Measurements from ENCODE around the gene RHOF. TPM values are rescaled to one million over a fixed set of nuclear protein-coding genes. Genes with fewer than 3 reads are reported as not detected.
A peak's percentile ranks its signal among the peaks of the same experiment; 100 is the strongest.

RHOF gene
- total and polyA plus RNA-seq, 7 donors, result 1.4 to 4.8 (median 3.9) TPM

- Histone ChIP-seq H3K4me3 (no peak overlapping the region), H3K9me3 (no peaks in the 10 kb centered on the region), H3K4me1 (peaks cover 40% of the 10 kb centered on the region), H3K27ac (no peak overlapping the region), H3K27me3 (ENCODE audit: insufficient read depth in 3 of 3, low read length in 2 of 3) (no peaks in the 10 kb centered on the region), H3K36me3 (ENCODE audit: insufficient read depth in 1 of 2, low read depth in 1 of 2) (peaks cover 0 to 4% of the 10 kb centered on the region in 2 donors)
- TF ChIP-seq, protein P1, sequence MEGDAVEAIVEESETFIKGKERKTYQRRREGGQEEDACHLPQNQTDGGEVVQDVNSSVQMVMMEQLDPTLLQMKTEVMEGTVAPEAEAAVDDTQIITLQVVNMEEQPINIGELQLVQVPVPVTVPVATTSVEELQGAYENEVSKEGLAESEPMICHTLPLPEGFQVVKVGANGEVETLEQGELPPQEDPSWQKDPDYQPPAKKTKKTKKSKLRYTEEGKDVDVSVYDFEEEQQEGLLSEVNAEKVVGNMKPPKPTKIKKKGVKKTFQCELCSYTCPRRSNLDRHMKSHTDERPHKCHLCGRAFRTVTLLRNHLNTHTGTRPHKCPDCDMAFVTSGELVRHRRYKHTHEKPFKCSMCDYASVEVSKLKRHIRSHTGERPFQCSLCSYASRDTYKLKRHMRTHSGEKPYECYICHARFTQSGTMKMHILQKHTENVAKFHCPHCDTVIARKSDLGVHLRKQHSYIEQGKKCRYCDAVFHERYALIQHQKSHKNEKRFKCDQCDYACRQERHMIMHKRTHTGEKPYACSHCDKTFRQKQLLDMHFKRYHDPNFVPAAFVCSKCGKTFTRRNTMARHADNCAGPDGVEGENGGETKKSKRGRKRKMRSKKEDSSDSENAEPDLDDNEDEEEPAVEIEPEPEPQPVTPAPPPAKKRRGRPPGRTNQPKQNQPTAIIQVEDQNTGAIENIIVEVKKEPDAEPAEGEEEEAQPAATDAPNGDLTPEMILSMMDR (IDR thresholded peaks at IDR 0.05), result no peak
- 42 to 58% (median 53%) methylated on average over 11 of the region's 11 CpGs for WGBS, 3 donors
- intact Hi-C loops (cut with DNase I), result loop anchor here in 1 of 2 donors (2.0 kb wide), 1 partner anchor 71 kb away; no protein-coding TSS in a partner anchor
- no peak for DNase-seq
- ATAC-seq, result peak in 1 of 4 donors; percentile 7
Observed at GRCh38 chr12:121769831-121770301, 23.6 kb downstream of the RHOF start.

GRCh38 chr12:121769297-121769830 is 24.1 kb downstream of the RHOF start:
- no peak for DNase-seq
- H3K9me3 ChIP-seq, result no peaks in the 10 kb centered on the region

DNA sequence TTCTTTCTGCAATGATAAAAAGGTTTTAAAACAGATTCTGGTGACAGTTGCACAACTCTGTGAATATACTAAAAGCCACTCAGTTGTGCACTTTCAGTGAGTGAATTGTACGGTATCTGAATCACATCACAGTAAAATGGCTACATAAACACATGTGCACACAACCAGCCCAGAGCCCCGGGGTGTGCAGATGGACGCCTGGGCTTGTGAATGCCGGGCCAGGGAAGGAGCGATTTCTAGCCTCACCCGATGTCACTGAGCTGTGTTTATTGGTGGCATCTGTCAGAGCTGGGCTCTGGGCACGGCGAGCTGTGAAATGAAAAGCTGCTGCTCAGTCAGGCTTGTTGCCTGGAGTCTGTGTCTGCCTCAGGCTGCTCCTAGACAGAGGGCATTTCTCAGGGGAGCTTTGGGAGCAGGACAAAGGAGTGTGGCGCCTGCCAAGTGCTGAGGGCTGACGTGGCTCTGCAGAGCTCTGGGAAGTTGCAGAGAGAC is 25.9 kb downstream of the RHOF start:
- Histone ChIP-seq H3K36me3 (ENCODE audit: insufficient read depth in 1 of 2, low read depth in 1 of 2) (peaks cover 0 to 12% of the 10 kb centered on the region in 2 donors), H3K27me3 (ENCODE audit: insufficient read depth in 3 of 3, low read length in 2 of 3) (no peaks in the 10 kb centered on the region), H3K4me3 (no peak overlapping the region), H3K4me1 (peaks cover 27% of the 10 kb centered on the region), H3K9me3 (no peaks in the 10 kb centered on the region), H3K27ac (peak overlapping the region; percentile 60)
- ATAC-seq, result peak; percentile 49 to 70 (median 66)
- intact Hi-C loops (cut with DNase I), result no loop called here
- TF ChIP-seq, protein P1 (IDR thresholded peaks at IDR 0.05), result no peak
- DNase-seq, result peak in 1 of 2 donors; percentile 50
- WGBS, 3 donors, result 6 to 17% (median 12%) methylated on average over 10 of the region's 10 CpGs

More at GRCh38 chr12:121769297-121769830, 24.1 kb downstream of the RHOF start:
- Histone ChIP-seq H3K4me1 (peaks cover 40% of the 10 kb centered on the region), H3K36me3 (ENCODE audit: insufficient read depth in 1 of 2, low read depth in 1 of 2) (peaks cover 0 to 4% of the 10 kb centered on the region in 2 donors), H3K27ac (no peak overlapping the region), H3K4me3 (no peak overlapping the region), H3K27me3 (ENCODE audit: insufficient read depth in 3 of 3, low read length in 2 of 3) (no peaks in the 10 kb centered on the region)
- WGBS, 3 donors, result 77 to 93% (median 82%) methylated on average over 9 of the region's 9 CpGs
- ATAC-seq, result no peak
- TF ChIP-seq, protein P1 (IDR thresholded peaks at IDR 0.05), result no peak
- intact Hi-C loops (cut with DNase I), result no loop called here

GRCh38 chr12:121766290-121767039 is 27.0 kb downstream of the RHOF start:
- no peaks in the 10 kb centered on the region for H3K27me3 ChIP-seq (ENCODE audit: insufficient read depth in 3 of 3, low read length in 2 of 3)
- TF ChIP-seq, protein P1 (IDR thresholded peaks at IDR 0.05), result no peak
- H3K9me3 ChIP-seq, result no peaks in the 10 kb centered on the region
- no peak for DNase-seq
- H3K4me1 ChIP-seq, result peaks cover 37% of the 10 kb centered on the region
- WGBS, 3 donors, result 77 to 92% (median 82%) methylated on average over 5 of the region's 5 CpGs
- no peak for ATAC-seq
- H3K4me3 ChIP-seq, result no peak overlapping the region
- peaks cover 0 to 12% of the 10 kb centered on the region in 2 donors for H3K36me3 ChIP-seq (ENCODE audit: insufficient read depth in 1 of 2, low read depth in 1 of 2)
- intact Hi-C loops (cut with DNase I), result no loop called here
- peak overlapping the region; percentile 41 for H3K27ac ChIP-seq
